ENCODE results near the gene RNF220. TPM values are rescaled to one million over a fixed set of nuclear protein-coding genes. Genes with fewer than 3 reads are reported as not detected.

Gene RNF220
- total and polyA plus RNA-seq, 9 of the 15 experiments (the other 6 are each of a cell fraction or from before 2014, with no cell fraction given): 5.1 to 117 (median 66.9) TPM

Small RNAs within 50 kb of the gene (microRNA-seq; reads per million reads assigned to microRNA genes)
- not detected for gene MIR5584 (ENCODE audit: borderline microRNAs expressed)

Small RNAs within 50 kb of the gene (small RNA-seq; reads per million reads assigned to genes)
- not detected for gene MIR5584
- not detected for gene RNU6-369P

Other genes with a start within 250 kb of the RNF220 start
- 51.2 and 52.3 TPM in 2 replicates for gene DMAP1, start 191.8 kb upstream of the RNF220 start, total RNA-seq (2014; rRNA removed)
- gene DMAP1, start 191.8 kb upstream of the RNF220 start, total RNA-seq (2014; rRNA removed; fragmentation: Illumina TruSeq; extraction: Trizol): 11.5 and 14.2 TPM in 2 replicates
- 20.2 and 25.1 TPM in 2 replicates for gene DMAP1, start 191.8 kb upstream of the RNF220 start, total RNA-seq (2015; rRNA removed; fragmentation: Illumina TruSeq; extraction: Trizol)
- gene DMAP1, start 191.8 kb upstream of the RNF220 start, total RNA-seq (2021): 38.0 and 38.6 TPM in 2 replicates
- 30.3 and 39.4 TPM in 2 replicates for gene DMAP1, start 191.8 kb upstream of the RNF220 start, polyA plus RNA-seq (2011; rRNA removed)
- 34.8 and 37.0 TPM in 2 replicates for gene DMAP1, start 191.8 kb upstream of the RNF220 start, polyA plus RNA-seq (2014; fragmentation: Illumina TruSeq; extraction: Trizol)
- 1 to 10 TPM; 1.5 to 4.0 TPM for gene DMAP1, start 191.8 kb upstream of the RNF220 start, polyA plus RNA-seq (2014; fragmentation: Nextera tagmentation; extraction: Ambion mirVana)
- 50.3 and 54.0 TPM in 2 replicates for gene DMAP1, start 191.8 kb upstream of the RNF220 start, polyA plus RNA-seq (2014; rRNA removed)
- 68.3 and 104 TPM in 2 replicates for gene ERI3, start 50.0 kb upstream of the RNF220 start, total RNA-seq (2014; rRNA removed)
- gene ERI3, start 50.0 kb upstream of the RNF220 start, total RNA-seq (2014; rRNA removed; fragmentation: Illumina TruSeq; extraction: Trizol): 46.0 and 49.4 TPM in 2 replicates
- 56.6 and 60.8 TPM in 2 replicates for gene ERI3, start 50.0 kb upstream of the RNF220 start, total RNA-seq (2015; rRNA removed; fragmentation: Illumina TruSeq; extraction: Trizol)
- 93.4 and 95.6 TPM in 2 replicates for gene ERI3, start 50.0 kb upstream of the RNF220 start, total RNA-seq (2021)
- 67.2 and 78.9 TPM in 2 replicates for gene ERI3, start 50.0 kb upstream of the RNF220 start, polyA plus RNA-seq (2011; rRNA removed)
- gene ERI3, start 50.0 kb upstream of the RNF220 start, polyA plus RNA-seq (2014; fragmentation: Illumina TruSeq; extraction: Trizol): 72.9 and 87.0 TPM in 2 replicates
- 10 to 100 TPM; 47.8 to 78.4 TPM for gene ERI3, start 50.0 kb upstream of the RNF220 start, polyA plus RNA-seq (2014; fragmentation: Nextera tagmentation; extraction: Ambion mirVana)
- 56.9 and 67.2 TPM in 2 replicates for gene ERI3, start 50.0 kb upstream of the RNF220 start, polyA plus RNA-seq (2014; rRNA removed)

Measured in K562 (cell line).